Ascending aorta (tissue), 2 donors: Measurements from ENCODE around the gene B3GNT8. TPM values are rescaled to one million over a fixed set of nuclear protein-coding genes. Genes with fewer than 3 reads are reported as not detected.

Source experiments
- DNase-seq, 2 donors: peaks; one replicate each; pipeline ENCODE4 v3.0.0-alpha.2; 2019; ENCODE audit warnings: low spot score in 2 of 2
- H3K27ac ChIP-seq, 2 donors: fragments of 200-600 bp; sonication (generic); one replicate each; pipeline ENCODE4 v1.5.1; 2016 to 2017; ENCODE audit warnings: mild to moderate bottlenecking in 1 of 2
- H3K27me3 ChIP-seq: fragments of 200-600 bp; sonication (generic); one replicate; pipeline ENCODE4 v1.5.1; 2017
- H3K36me3 ChIP-seq, 2 donors: fragments of 200-600 bp; sonication (generic); one replicate each; pipeline ENCODE4 v1.5.1; 2016
- H3K4me1 ChIP-seq, 2 donors: fragments of 200-600 bp; sonication (generic); one replicate each; pipeline ENCODE4 v1.5.1; 2016 to 2017; ENCODE audit warnings: mild to moderate bottlenecking in 1 of 2
- H3K4me3 ChIP-seq, 2 donors: fragments of 200-600 bp; sonication (generic); one replicate each; pipeline ENCODE4 v1.5.1; 2016 to 2017; ENCODE audit warnings: mild to moderate bottlenecking in 1 of 2
- H3K9me3 ChIP-seq, 2 donors: fragments of 200-600 bp; sonication (generic); one replicate each; pipeline ENCODE4 v1.5.1; 2016
- intact Hi-C: fragments of 100-400 bp; cut with DNase I; formaldehyde crosslinking; loops from one replicate; pipeline ENCODE4 v1.15.1; 2023
- total RNA-seq: library from RNA; depleted of rRNA; stranded (reverse); fragments of >200 nt; gene quantifications from one replicate; pipeline ENCODE4 v1.1.0, GENCODE V29; 2016
- TF ChIP-seq, protein P1 (sequence below), 3 experiments: fragments of 200-600 bp in 2 of 3; fragments of 450-650 bp in 1 of 3; sonication (generic) in 2 of 3; IDR thresholded peaks; one replicate each; pipeline ENCODE4 v1.5.1; 2016 to 2019; ENCODE audit warnings: antibody characterized with exemption in 3 of 3, mild to moderate bottlenecking in 1 of 3, moderate library complexity in 1 of 3

B3GNT8 gene
- total RNA-seq, 1 donor from 2014 or later, result 3.7 TPM

DNA sequence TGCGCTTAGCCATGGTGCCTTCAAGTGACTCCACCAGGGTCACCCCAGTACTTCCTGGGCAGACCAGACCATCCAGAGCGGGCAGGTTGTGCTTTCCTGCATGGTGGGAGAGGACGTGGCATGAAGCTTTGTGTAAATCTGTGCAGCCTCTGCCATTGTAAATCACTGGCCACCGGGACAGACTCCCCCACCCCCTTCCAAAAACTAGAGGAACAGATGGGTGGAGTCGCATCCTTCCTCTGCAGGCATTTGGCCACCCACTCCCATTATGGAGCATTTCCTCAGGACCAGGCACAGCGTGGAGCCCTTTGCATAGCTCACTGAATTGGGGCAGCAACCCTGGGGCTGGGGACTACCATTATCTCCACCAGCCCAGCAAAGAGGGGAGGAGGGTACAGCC is 21.4 kb downstream of the B3GNT8 start:
- H3K36me3 ChIP-seq, result peaks cover 5 to 6% of the 10 kb centered on the region in 2 donors
- intact Hi-C loops, result no loop called here
- TF ChIP-seq, protein P1, sequence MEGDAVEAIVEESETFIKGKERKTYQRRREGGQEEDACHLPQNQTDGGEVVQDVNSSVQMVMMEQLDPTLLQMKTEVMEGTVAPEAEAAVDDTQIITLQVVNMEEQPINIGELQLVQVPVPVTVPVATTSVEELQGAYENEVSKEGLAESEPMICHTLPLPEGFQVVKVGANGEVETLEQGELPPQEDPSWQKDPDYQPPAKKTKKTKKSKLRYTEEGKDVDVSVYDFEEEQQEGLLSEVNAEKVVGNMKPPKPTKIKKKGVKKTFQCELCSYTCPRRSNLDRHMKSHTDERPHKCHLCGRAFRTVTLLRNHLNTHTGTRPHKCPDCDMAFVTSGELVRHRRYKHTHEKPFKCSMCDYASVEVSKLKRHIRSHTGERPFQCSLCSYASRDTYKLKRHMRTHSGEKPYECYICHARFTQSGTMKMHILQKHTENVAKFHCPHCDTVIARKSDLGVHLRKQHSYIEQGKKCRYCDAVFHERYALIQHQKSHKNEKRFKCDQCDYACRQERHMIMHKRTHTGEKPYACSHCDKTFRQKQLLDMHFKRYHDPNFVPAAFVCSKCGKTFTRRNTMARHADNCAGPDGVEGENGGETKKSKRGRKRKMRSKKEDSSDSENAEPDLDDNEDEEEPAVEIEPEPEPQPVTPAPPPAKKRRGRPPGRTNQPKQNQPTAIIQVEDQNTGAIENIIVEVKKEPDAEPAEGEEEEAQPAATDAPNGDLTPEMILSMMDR (IDR thresholded peaks at IDR 0.05), result no peak
- H3K4me1 ChIP-seq, result peaks cover 0 to 6% of the 10 kb centered on the region in 2 donors
- no peaks in the 10 kb centered on the region for H3K27me3 ChIP-seq
- no peak overlapping the region for H3K27ac ChIP-seq
- H3K9me3 ChIP-seq, result no peaks in the 10 kb centered on the region
- H3K4me3 ChIP-seq, result no peak overlapping the region
- DNase-seq, result no peak

DNA sequence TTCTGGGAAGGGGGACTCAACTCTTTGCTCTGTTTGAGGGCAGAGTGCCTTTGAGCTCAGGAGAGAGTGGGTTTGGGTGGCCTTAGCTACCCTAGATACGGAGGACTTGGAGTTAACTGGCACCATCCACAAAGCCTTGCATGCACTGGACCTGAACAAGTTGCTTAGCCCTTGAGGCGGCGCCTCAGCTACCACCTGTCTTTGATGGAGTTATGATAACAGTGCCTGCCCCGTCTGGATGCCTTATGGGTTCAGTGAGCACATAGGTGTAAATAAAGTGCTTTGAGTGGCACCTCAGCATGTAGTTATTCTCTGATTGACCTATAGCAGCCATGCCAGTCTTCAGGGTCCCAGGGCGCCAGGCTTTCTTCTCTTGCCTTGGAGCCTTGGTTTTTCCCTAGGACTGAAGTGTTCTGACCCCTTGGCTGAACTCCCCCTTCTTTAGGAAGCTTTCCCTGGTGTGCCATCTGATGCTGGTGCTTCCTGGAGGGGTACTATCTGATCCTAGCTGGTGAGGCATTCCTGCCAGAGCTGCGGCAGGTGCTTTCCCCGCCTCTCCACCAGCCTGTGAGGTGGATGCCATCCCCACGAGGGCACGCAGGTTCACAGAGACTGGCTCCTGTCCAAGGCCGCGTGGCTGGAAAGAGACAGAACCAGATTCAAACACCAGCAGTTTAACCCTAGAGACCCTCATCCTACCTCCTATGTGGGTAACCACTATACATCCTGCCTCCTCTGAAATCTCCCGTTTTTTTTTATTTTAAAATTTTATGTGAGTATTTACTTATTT is 23.8 kb downstream of the B3GNT8 start:
- intact Hi-C loops, result no loop called here
- Histone ChIP-seq H3K4me1 (peaks cover 6 to 7% of the 10 kb centered on the region in 2 donors), H3K27me3 (no peaks in the 10 kb centered on the region), H3K36me3 (peaks cover 0 to 2% of the 10 kb centered on the region in 2 donors), H3K9me3 (no peaks in the 10 kb centered on the region), H3K4me3 (no peak overlapping the region), H3K27ac (no peak overlapping the region)
- TF ChIP-seq, protein P1 (IDR thresholded peaks at IDR 0.05), result no peak
- DNase-seq, result no peak

DNA sequence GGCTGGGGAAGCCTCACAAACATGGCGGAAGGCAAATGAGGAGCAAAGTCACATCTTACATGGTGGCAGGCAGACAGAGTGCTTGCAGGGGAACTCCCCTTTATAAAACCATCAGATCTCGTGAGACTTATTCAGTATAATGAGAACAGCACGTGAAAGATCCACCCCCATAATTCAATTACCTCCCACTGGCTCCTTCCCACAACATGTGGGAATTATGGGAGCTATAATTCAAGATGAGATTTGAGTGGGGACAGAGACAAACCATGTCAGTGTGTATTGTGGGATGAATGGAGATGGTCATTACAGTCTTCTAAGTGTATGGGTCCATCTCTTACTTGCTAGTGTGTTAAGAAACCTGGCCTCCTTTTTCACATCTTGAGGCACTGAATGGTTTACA is 25.2 kb downstream of the B3GNT8 start:
- no peak for DNase-seq
- no peaks in the 10 kb centered on the region for H3K27me3 ChIP-seq
- H3K36me3 ChIP-seq, result peaks cover 0 to 2% of the 10 kb centered on the region in 2 donors
- intact Hi-C loops, result no loop called here
- no peak overlapping the region for H3K4me3 ChIP-seq
- no peak overlapping the region for H3K27ac ChIP-seq
- H3K9me3 ChIP-seq, result no peaks in the 10 kb centered on the region
- peaks cover 7 to 9% of the 10 kb centered on the region in 2 donors for H3K4me1 ChIP-seq
- TF ChIP-seq, protein P1 (IDR thresholded peaks at IDR 0.05), result no peak

DNA sequence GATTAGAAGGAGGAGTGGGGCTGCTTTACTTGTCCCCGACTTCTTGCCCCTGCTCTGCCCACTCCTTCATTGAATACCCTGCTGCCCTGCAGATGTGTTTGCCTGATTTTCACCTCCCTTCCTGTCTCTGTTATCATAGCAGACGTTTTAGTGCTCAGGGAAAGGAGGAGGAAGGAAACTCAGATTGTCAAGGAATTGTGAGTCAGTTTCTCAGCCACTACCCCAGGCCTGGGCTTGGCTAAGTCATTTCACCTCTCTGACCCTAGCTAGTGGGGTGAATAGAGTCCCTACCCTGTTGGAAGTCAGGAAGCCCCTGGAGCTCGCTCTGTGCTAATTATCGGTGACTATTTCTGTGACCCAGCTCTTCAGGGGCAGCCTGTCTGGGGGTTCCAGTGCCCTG is 25.7 kb downstream of the B3GNT8 start:
- Histone ChIP-seq H3K9me3 (no peaks in the 10 kb centered on the region), H3K27ac (no peak overlapping the region), H3K36me3 (peaks cover 0 to 2% of the 10 kb centered on the region in 2 donors), H3K4me1 (peaks cover 7 to 9% of the 10 kb centered on the region in 2 donors), H3K27me3 (no peaks in the 10 kb centered on the region), H3K4me3 (no peak overlapping the region)
- no peak for DNase-seq
- intact Hi-C loops, result no loop called here
- TF ChIP-seq, protein P1 (IDR thresholded peaks at IDR 0.05), result no peak

DNA sequence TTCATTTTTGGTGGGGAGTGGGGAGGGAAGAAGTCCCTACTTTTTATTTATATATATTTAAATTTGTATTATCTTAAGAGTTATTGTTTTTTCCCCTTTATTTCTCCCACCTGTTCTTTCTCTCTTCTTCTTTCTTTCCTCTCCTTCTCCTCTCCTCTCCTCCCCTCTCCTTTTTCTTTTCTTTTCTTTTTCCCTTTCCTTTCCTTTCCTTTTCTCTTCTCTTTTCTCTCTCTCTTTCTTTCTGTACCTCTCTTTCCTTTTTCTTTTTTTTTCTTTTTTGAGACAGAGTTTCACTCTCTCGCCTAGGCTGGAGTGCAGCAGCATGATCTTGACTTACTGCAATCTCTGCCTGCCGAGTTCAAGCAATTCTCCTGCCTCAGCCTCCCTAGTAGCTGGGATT is 27.6 kb downstream of the B3GNT8 start:
- peaks cover 7 to 9% of the 10 kb centered on the region in 2 donors for H3K4me1 ChIP-seq
- no peak for DNase-seq
- H3K27me3 ChIP-seq, result no peaks in the 10 kb centered on the region
- TF ChIP-seq, protein P1 (IDR thresholded peaks at IDR 0.05), result no peak
- no peak overlapping the region for H3K27ac ChIP-seq
- peaks cover 0 to 2% of the 10 kb centered on the region in 2 donors for H3K36me3 ChIP-seq
- H3K9me3 ChIP-seq, result no peaks in the 10 kb centered on the region
- peak overlapping the region in 1 of 2 donors; percentile 95 for H3K4me3 ChIP-seq
- intact Hi-C loops, result no loop called here
